ENCODE results near the gene ARRDC5.

Gene ARRDC5

GRCh38 chr19:4914736-4915501 lies 12.2 kb upstream of the ARRDC5 start:
- H3K36me3 ChIP-seq (ENCODE audit: control insufficient read depth, insufficient read depth, low read length) = no peaks in the 10 kb centered on the region
- no peak for TF ChIP-seq CTCF (IDR thresholded peaks at IDR 0.05)
- H3K9ac ChIP-seq = no peak overlapping the region
- H3K27me3 ChIP-seq (ENCODE audit: control insufficient read depth, insufficient read depth, low read length) = no peaks in the 10 kb centered on the region
- no peaks in the 10 kb centered on the region for H3K79me2 ChIP-seq
- H3K4me1 ChIP-seq = no peaks in the 10 kb centered on the region
- no peak overlapping the region for H3K4me2 ChIP-seq (ENCODE audit: low read length)
- H2AFZ ChIP-seq = no peak overlapping the region
- H3K9me3 ChIP-seq (ENCODE audit: control insufficient read depth, low read length) = no peaks in the 10 kb centered on the region
- no peak overlapping the region for H3K4me3 ChIP-seq (ENCODE audit: low read depth, low read length)
- H3K27ac ChIP-seq = no peak overlapping the region

- Histone ChIP-seq H2AFZ (no peak overlapping the region), H3K4me3 (ENCODE audit: low read depth, low read length) (no peak overlapping the region), H3K27me3 (ENCODE audit: control insufficient read depth, insufficient read depth, low read length) (no peaks in the 10 kb centered on the region), H3K9me3 (ENCODE audit: control insufficient read depth, low read length) (no peaks in the 10 kb centered on the region), H3K36me3 (ENCODE audit: control insufficient read depth, insufficient read depth, low read length) (no peaks in the 10 kb centered on the region), H3K9ac (no peak overlapping the region), H3K27ac (no peak overlapping the region), H3K4me2 (ENCODE audit: low read length) (no peak overlapping the region), H3K79me2 (no peaks in the 10 kb centered on the region), H3K4me1 (no peaks in the 10 kb centered on the region)
- TF ChIP-seq CTCF (IDR thresholded peaks at IDR 0.05) = no peak
Observed at GRCh38 chr19:4913996-4914735, 11.5 kb upstream of the ARRDC5 start.

GRCh38 chr19:4911786-4912672 lies 9.3 kb upstream of the ARRDC5 start:
- Histone ChIP-seq H3K4me1 (no peaks in the 10 kb centered on the region), H3K4me2 (ENCODE audit: low read length) (peak overlapping the region; percentile 45), H3K27me3 (ENCODE audit: control insufficient read depth, insufficient read depth, low read length) (no peaks in the 10 kb centered on the region), H3K27ac (no peak overlapping the region), H3K36me3 (ENCODE audit: control insufficient read depth, insufficient read depth, low read length) (no peaks in the 10 kb centered on the region), H3K9ac (no peak overlapping the region), H2AFZ (peak overlapping the region; percentile 44), H3K9me3 (ENCODE audit: control insufficient read depth, low read length) (no peaks in the 10 kb centered on the region), H3K4me3 (ENCODE audit: low read depth, low read length) (no peak overlapping the region), H3K79me2 (no peaks in the 10 kb centered on the region)
- peak; percentile 32 for TF ChIP-seq CTCF (IDR thresholded peaks at IDR 0.05)

GRCh38 chr19:4911314-4911713 lies 8.6 kb upstream of the ARRDC5 start:
- Histone ChIP-seq H3K4me3 (ENCODE audit: low read depth, low read length) (no peak overlapping the region), H3K4me2 (ENCODE audit: low read length) (peak overlapping the region; percentile 45), H2AFZ (peak overlapping the region; percentile 44), H3K27ac (no peak overlapping the region), H3K27me3 (ENCODE audit: control insufficient read depth, insufficient read depth, low read length) (no peaks in the 10 kb centered on the region), H3K9ac (no peak overlapping the region), H3K36me3 (ENCODE audit: control insufficient read depth, insufficient read depth, low read length) (no peaks in the 10 kb centered on the region), H3K4me1 (no peaks in the 10 kb centered on the region), H3K79me2 (no peaks in the 10 kb centered on the region), H3K9me3 (ENCODE audit: control insufficient read depth, low read length) (no peaks in the 10 kb centered on the region)
- no peak for TF ChIP-seq CTCF (IDR thresholded peaks at IDR 0.05)
